ENCODE results near the gene JMJD6. TPM values are rescaled to one million over a fixed set of nuclear protein-coding genes. Genes with fewer than 3 reads are reported as not detected.
A peak's percentile ranks its signal among the peaks of the same experiment; 100 is the strongest.
"Not testable (repeated sequence)": the region's sequence is repeated elsewhere in the genome, so short reads cannot be mapped to it uniquely, and the experiment has no call there.

JMJD6 gene
- total and polyA plus RNA-seq, 2 experiments from 2014 or later, result 23.5 to 33.6 TPM

DNA sequence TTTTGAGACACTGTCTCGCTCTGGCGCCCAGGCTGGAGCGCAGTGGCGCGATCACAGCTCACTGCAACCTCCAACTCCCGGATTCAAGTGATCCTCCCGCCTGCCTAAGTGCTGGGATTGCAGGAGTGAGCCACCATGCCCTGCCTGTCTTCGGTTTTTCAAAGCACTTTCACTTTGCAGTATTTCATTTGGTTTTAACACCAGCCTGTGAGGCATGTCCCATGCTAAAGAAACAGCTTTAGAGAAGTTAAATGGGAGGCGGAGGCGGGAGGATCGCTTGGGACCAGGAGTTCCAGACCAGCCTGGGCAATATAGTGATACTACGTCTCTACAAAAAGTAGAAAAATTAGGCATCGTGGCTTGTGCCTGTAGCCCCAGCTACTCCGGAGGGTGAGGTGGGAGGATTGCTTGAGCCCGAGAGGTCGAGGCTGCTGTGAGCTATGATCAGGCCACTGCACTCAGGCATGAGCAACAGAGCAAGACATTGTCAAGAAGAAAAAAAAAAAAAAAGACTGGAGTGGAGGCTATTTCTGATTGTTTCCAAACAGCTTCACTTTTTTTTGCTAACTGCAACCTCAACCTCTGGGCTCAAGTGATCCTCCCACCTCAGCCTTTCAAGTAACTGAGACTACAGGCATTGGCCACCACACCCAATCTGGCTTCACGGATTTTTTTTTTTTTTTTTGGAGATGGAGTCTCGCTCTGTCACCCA lies 1.5 kb upstream of the JMJD6 start:
- peak in 1 of 2 donors; percentile 34 for DNase-seq (ENCODE audit: low read depth in 1 of 2, low spot score in 1 of 2)
- H3K27me3 ChIP-seq, result no peaks in the 10 kb centered on the region
- H3K4me1 ChIP-seq (ENCODE audit: low read depth), result peaks cover 19% of the 10 kb centered on the region
- H3K9me3 ChIP-seq (ENCODE audit: low read depth), result no peaks in the 10 kb centered on the region
- H3K27ac ChIP-seq, result peak overlapping the region; percentile 92
- H3K36me3 ChIP-seq, result peaks cover 22% of the 10 kb centered on the region
- TF ChIP-seq, protein P1, sequence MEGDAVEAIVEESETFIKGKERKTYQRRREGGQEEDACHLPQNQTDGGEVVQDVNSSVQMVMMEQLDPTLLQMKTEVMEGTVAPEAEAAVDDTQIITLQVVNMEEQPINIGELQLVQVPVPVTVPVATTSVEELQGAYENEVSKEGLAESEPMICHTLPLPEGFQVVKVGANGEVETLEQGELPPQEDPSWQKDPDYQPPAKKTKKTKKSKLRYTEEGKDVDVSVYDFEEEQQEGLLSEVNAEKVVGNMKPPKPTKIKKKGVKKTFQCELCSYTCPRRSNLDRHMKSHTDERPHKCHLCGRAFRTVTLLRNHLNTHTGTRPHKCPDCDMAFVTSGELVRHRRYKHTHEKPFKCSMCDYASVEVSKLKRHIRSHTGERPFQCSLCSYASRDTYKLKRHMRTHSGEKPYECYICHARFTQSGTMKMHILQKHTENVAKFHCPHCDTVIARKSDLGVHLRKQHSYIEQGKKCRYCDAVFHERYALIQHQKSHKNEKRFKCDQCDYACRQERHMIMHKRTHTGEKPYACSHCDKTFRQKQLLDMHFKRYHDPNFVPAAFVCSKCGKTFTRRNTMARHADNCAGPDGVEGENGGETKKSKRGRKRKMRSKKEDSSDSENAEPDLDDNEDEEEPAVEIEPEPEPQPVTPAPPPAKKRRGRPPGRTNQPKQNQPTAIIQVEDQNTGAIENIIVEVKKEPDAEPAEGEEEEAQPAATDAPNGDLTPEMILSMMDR (IDR thresholded peaks at IDR 0.05; ENCODE audit: low read depth, low read length), result no peak
- peak overlapping the region; percentile 91 for H3K4me3 ChIP-seq

DNA sequence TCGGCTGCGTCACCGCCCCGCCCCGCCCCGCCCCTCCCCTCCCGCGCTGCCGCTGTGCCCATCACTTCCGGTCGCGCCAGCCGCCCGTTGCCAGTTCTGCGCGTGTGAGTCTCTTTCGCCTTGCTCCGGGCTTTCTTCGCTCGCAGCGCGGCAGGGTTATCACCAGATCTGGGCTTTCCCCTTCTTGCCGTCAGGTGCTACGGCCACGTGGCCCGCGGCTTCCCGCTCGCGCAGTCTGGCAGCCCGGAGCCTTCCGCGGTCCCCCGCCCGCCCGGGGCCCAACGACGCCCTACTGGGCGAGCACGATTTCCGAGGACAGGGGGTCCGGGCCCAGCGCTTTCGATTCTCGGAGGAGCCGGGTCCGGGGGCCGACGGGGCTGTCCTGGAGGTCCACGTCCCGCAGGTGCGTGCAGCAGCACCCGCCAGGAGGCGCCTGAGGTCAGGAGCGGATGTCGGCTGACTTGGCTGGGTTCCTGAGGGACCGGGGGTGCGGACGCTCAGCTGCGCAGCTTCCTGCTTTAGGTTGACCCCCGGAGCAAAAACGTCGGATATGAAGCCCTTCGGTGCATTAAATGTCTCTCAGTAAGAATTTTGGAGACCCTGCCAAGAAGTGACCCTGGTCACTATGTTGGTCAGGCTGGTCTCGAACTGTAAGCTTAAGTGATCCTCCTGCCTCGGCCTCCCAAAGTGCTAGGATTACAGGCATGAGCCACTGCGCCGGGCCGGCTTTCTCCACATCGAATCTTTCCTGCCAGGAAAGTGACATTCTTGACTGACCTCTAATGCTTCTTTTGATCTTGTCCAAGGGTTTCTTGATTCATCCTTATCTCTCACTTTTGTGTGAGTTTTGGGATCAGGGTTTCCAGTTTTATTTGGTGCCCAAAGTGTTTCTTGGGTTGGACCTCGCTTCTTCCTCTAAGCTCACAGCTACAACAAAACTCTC lies 641 bp upstream of the JMJD6 start, which contains the start of gene METTL23:
Gene METTL23 (plus strand): TSS at position 64 of the 943 bp plus-strand sequence. CDS start 2,872 bp downstream, outside the sequence.
- Histone ChIP-seq H3K27ac (peak within 1 kb of the TSS; percentile 92), H3K27me3 (no peaks in the 10 kb centered on the region), H3K36me3 (peaks cover 19% of the 10 kb centered on the region), H3K4me3 (peak within 1 kb of the TSS; percentile 91), H3K9me3 (ENCODE audit: low read depth) (no peaks in the 10 kb centered on the region), H3K4me1 (ENCODE audit: low read depth) (peaks cover 19% of the 10 kb centered on the region)
- TF ChIP-seq, protein P1 (IDR thresholded peaks at IDR 0.05; ENCODE audit: low read depth, low read length), result peak; percentile 69
- peak; percentile 79 to 83 for DNase-seq (ENCODE audit: low read depth in 1 of 2, low spot score in 1 of 2)

GRCh38 chr17:76725580-76726230 lies 701 bp downstream of the JMJD6 start:
- TF ChIP-seq, protein P1 (IDR thresholded peaks at IDR 0.05; ENCODE audit: low read depth, low read length), result no peak
- peaks cover 29% of the 10 kb centered on the region for H3K36me3 ChIP-seq
- H3K4me3 ChIP-seq, result peak overlapping the region; percentile 91
- no peaks in the 10 kb centered on the region for H3K9me3 ChIP-seq (ENCODE audit: low read depth)
- peaks cover 19% of the 10 kb centered on the region for H3K4me1 ChIP-seq (ENCODE audit: low read depth)
- peak; percentile 60 to 66 for DNase-seq (ENCODE audit: low read depth in 1 of 2, low spot score in 1 of 2)
- H3K27me3 ChIP-seq, result no peaks in the 10 kb centered on the region
- peak overlapping the region; percentile 92 for H3K27ac ChIP-seq

GRCh38 chr17:76723812-76724211 lies 2.6 kb downstream of the JMJD6 start:
- Histone ChIP-seq H3K27me3 (no peaks in the 10 kb centered on the region), H3K4me1 (ENCODE audit: low read depth) (peaks cover 19% of the 10 kb centered on the region), H3K4me3 (no peak overlapping the region), H3K9me3 (ENCODE audit: low read depth) (no peaks in the 10 kb centered on the region), H3K36me3 (peaks cover 48% of the 10 kb centered on the region), H3K27ac (no peak overlapping the region)
- no peak for DNase-seq (ENCODE audit: low read depth in 1 of 2, low spot score in 1 of 2)
- TF ChIP-seq, protein P1 (IDR thresholded peaks at IDR 0.05; ENCODE audit: low read depth, low read length), result no peak

DNA sequence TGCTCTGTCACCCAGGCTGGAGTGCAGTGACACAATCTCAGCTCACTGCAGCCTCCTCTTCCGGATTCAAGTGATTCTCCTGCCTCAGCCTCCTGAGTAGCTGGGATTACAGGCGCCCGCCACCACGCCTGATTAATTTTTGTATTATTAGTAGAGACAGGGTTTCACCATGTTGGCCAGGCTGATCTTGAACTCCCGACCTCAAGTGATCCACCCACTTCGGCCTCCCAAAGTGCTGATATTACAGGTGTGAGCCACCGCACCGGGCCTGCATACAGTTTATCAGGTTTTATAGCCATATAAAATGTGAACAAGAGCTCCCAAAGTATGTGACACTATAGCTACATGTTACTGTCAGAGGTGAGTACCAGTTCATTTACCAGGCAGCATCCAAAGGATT lies 3.4 kb downstream of the JMJD6 start:
- DNase-seq (ENCODE audit: low read depth in 1 of 2, low spot score in 1 of 2); H3K27ac ChIP-seq; H3K27me3 ChIP-seq; H3K9me3 ChIP-seq (ENCODE audit: low read depth); H3K4me3 ChIP-seq: not testable (repeated sequence)
- peaks cover 56% of the 10 kb centered on the region for H3K36me3 ChIP-seq
- peaks cover 18% of the 10 kb centered on the region for H3K4me1 ChIP-seq (ENCODE audit: low read depth)
